GM19025 (cell line): ENCODE data around the gene JDP2.
"Not testable (repeated sequence)": the region's sequence is repeated elsewhere in the genome, so short reads cannot be mapped to it uniquely, and the experiment has no call there.

Experiments used
- ATAC-seq: cut with Tn5 transposase; IDR thresholded peaks from one replicate; pipeline ENCODE4 v1.9.1; 2021; ENCODE audit warnings: mild to moderate bottlenecking, low read depth, moderate library complexity; ENCODE audit not compliant: unreplicated experiment

Gene JDP2

GRCh38 chr14:75427482-75428229, at the start of gene JDP2:
TSS of gene JDP2 (plus strand) at chr14:75428022. CDS start at chr14:75437921, 9,899 bp downstream.
- peak; percentile 40 for ATAC-seq

GRCh38 chr14:75379246-75379929, 48.4 kb upstream of the JDP2 start:
- no peak for ATAC-seq

- no peak for ATAC-seq
These were observed 47.9 kb upstream of the JDP2 start for GRCh38 chr14:75379930-75380270.

GRCh38 chr14:75380656-75381055, 47.2 kb upstream of the JDP2 start:
- ATAC-seq = no peak

- no peak for ATAC-seq
These were observed 46.2 kb upstream of the JDP2 start for GRCh38 chr14:75381642-75382041.

- not testable (repeated sequence) for ATAC-seq
These were observed 44.6 kb upstream of the JDP2 start for GRCh38 chr14:75383219-75383618.

GRCh38 chr14:75383721-75384120, 44.1 kb upstream of the JDP2 start:
- ATAC-seq = no peak

GRCh38 chr14:75389679-75390078, 38.1 kb upstream of the JDP2 start:
- ATAC-seq = no peak

GRCh38 chr14:75390183-75390582, 37.6 kb upstream of the JDP2 start:
- no peak for ATAC-seq

- no peak for ATAC-seq
These were observed 35.9 kb upstream of the JDP2 start for GRCh38 chr14:75391953-75392352.

GRCh38 chr14:75392686-75393641, 34.9 kb upstream of the JDP2 start:
- no peak for ATAC-seq

GRCh38 chr14:75393794-75394193, 34.0 kb upstream of the JDP2 start:
- ATAC-seq = no peak

GRCh38 chr14:75395862-75396261, 32.0 kb upstream of the JDP2 start:
- ATAC-seq = no peak

GRCh38 chr14:75399321-75399720, 28.5 kb upstream of the JDP2 start:
- ATAC-seq = no peak

- no peak for ATAC-seq
These were observed 27.7 kb upstream of the JDP2 start for GRCh38 chr14:75399843-75400775.

- ATAC-seq = no peak
These were observed 26.5 kb upstream of the JDP2 start for GRCh38 chr14:75401361-75401760.

GRCh38 chr14:75402867-75403413, 24.9 kb upstream of the JDP2 start:
- no peak for ATAC-seq

- ATAC-seq = no peak
These were observed 23.0 kb upstream of the JDP2 start for GRCh38 chr14:75404847-75405246.

- ATAC-seq = no peak
These were observed 21.7 kb upstream of the JDP2 start for GRCh38 chr14:75406102-75406501.

GRCh38 chr14:75406856-75407255, 21.0 kb upstream of the JDP2 start:
- no peak for ATAC-seq
